Fibroblast of mammary gland (primary cell): Measurements from ENCODE around the gene SLC7A5.
"Not testable (repeated sequence)": the region's sequence is repeated elsewhere in the genome, so short reads cannot be mapped to it uniquely, and the experiment has no call there.

Experiments used
- DNase-seq: peaks from one replicate; pipeline ENCODE4 v3.0.0-alpha.2; 2010; ENCODE audit warnings: low read depth
- H3K4me3 ChIP-seq: 2 replicates; pipeline ENCODE4 v1.5.1; 2011; ENCODE audit warnings: low read depth, mild to moderate bottlenecking, low read length, moderate library complexity; ENCODE audit not compliant: control insufficient read depth
- CTCF ChIP-seq: conservative IDR thresholded peaks from 2 replicates; pipeline ENCODE4 v1.5.1; 2011; ENCODE audit warnings: low read depth, low read length, inconsistent platforms; ENCODE audit not compliant: control insufficient read depth, insufficient read depth

The SLC7A5 gene

DNA sequence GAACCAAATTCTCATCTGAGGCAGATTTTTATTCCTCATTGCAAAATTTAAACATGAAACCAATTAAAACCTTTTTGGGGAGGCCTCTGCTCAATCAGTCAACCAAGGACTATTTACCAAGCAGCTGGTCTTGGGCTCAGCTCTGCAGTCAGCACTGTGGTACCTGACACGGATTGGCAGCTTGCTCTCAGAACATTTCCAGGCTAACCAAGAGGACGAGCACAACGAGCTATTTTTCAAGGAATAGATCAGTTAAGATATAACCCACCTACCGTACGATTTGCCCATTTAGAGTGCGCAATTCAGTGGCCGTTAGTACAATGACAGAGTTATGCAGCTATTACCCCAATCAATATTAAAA is 77.1 kb downstream of the SLC7A5 start:
- no peak for DNase-seq
- TF ChIP-seq CTCF = no peak
- no peak overlapping the region for H3K4me3 ChIP-seq

DNA sequence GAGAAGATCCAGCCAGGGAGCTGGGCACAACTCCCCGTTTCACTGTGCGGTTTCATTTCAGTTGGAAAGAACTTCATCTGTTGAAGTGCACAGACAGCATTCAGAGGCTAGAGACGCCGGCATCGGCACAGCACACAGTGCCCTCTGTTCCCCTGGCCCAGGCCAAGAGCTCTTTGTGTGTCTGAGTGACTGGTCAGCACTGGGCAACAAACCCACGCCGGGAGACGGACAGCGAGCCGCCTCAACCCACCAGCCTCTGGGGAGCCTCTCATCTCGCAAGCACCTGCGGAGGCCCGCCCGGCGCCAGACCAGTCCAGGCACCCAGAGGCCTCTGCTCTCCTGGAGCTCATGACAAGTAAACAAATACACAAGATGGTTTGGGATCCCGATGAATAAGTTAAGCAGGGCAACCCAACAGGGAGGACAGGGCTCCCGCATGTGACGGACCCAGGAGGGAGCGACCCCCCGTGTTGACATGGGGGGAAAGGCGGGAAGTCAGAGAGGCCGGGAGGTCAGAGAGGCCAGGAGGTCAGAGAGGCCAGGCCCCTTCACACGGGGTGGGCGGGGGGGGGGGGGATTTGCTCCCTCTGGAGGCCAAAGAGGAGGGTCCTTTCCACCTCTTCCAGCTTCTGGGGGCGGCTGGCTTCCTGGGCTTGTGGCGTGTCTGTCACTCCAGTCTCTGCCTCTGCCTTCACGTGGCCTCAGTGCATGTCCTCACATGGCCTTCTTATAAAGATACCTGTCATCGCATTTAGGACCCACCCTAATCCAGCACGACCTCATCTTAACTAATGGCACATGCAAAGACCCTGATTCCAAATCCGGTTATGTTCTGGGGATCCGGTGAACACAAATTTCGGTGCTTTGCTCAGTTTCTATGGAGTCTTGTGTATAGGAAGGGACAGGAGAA is 77.8 kb downstream of the SLC7A5 start:
- DNase-seq = no peak
- H3K4me3 ChIP-seq = no peak overlapping the region
- no peak for TF ChIP-seq CTCF

DNA sequence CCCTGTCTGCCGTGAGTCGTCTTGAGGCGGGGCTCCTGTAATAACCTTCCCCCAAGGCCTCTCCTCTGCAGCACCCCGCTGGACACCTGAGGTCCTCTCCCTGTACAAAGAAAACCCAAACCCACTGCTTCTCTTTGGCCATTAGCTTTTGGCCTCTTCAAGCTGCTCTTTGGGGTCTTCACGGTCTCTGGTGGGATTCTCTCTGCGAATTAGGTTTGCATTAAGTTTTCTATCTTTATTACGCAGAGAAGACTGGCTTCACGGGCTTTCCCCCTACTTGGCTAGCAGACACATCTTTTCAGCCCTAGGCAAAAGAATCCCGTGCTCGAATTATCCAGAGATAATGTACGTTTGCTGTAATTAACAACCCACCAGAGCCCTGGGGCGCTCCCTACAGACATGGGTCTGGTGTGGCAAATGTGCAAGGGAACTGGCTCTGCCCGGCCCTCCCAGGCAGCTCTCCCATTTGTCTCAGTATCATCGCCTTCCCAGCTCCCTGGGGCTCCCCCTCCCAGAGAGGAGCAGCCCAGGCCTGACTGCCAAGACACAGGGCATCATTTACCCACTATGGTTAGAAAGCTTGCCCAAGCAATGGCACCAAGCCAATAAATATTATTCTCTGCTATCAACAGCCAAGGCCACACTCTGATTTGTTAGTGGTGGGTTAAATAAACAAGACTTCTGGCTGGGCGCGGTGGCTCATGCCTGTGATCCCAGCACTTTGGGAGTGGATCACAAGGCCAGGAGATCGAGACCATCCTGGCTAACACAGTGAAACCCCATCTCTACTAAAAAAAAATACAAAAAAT is 78.8 kb downstream of the SLC7A5 start:
- H3K4me3 ChIP-seq = no peak overlapping the region
- TF ChIP-seq CTCF = no peak
- no peak for DNase-seq

DNA sequence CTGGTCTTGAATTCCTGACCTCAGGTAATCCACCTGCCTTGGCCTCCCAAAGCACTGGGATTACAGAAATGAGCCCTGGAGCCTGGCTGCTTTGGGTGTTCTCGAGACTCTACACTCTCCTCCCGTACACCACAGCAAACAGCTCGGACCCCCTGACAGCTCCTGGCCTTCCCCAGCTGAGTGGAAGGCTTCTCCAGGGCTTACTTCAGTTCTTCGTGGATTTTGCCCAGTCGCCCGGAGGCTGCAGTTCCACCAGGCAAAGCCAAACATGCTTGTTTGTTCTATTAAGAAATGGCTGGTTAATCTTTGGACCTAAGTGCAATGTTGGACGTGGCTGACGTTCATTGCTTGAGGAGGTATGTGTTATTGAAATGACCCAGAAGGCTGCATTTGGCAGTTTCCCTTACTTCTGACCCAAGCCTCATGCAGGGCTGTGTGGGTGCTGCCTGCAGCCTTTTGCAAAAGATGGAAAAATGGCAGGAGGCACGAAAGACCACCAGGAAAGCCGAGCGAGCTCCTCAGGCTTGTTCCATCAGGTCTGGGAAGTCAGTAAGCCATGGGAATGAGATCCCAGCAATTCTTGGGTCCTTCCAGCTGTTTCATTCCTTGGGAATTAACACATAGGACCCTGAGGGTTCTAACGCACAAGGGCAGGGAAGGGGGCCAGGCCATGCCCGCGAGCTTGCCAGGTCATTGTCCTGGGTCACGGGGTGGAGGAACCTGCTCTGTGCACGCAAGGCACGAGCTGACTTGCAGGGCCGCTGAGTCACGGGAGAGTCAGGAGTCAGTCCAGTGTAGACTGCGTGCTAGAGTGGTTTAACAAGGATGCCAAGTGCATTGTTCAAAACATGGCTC is 79.6 kb downstream of the SLC7A5 start:
- DNase-seq = peak; percentile 81
- no peak overlapping the region for H3K4me3 ChIP-seq
- TF ChIP-seq CTCF = no peak

- not testable (repeated sequence) for H3K4me3 ChIP-seq, DNase-seq
Measured at GRCh38 chr16:87788730-87789436, 80.4 kb downstream of the SLC7A5 start.

DNA sequence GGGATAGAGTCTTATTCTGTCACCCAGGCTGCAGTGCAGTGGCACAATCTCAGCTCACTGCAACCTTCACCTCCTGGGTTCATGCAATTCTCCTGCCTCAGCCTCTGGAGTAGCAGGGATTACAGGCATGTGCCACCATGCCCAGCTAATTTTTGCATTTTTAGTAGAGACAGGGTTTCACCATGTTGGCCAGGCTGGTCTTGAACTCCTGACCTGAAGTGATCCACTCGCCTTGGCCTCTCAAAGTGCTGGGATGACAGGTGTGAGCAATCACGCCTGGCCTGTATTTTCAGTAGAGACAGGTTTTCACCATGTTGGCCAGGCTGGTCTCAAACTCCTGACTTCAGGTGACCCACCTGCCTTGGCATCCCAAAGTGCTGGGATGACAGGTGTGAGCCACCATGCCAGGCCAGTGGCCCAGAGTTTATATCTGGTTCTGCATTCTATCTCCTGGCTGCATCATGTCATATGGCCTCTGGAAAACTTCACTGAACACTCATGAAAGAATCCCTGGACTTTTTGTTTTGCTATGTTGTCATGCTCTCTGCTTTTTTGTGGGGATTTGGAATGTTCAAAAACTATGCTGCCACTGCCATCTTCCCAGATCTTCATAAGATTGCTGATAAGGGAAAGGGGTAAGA is 81.7 kb downstream of the SLC7A5 start:
- not testable (repeated sequence) for H3K4me3 ChIP-seq, DNase-seq

GRCh38 chr16:87784812-87785211 is 84.5 kb downstream of the SLC7A5 start:
- no peak overlapping the region for H3K4me3 ChIP-seq
- no peak for TF ChIP-seq CTCF
- no peak for DNase-seq
